GM18868 (cell line): ENCODE data around the gene MEIS3.

ENCODE experiments used
- ATAC-seq: cut with Tn5 transposase; IDR thresholded peaks from one replicate; pipeline ENCODE4 v1.9.1; 2021; ENCODE audit warnings: mild to moderate bottlenecking, moderate library complexity; ENCODE audit not compliant: unreplicated experiment

MEIS3 gene

DNA sequence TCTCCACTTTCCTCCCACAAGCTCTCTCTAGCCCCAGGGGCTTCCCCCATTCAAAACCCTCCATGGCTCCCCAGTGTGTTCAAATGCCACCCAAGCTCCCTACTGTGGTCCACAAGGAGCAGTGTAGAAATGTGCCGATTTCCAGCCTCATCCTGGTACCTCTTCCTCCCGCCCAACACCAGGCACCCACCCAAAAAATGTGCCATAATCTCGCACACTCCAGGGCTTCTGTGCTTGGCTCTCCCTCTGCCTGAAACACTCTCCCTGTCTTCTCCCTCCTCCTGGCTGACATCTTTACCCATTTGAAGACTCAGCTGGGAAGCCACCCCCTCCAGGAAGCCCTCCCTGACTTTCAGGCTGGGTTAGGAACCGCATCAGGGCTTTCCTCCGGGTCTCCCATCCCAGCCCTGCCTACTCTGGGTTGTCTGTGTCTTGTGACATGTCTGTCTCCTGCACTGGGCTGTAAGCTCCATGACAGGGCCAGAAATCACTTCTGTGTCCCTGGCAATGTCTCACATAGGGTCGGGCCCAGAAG, 16.6 kb upstream of the MEIS3 start:
- no peak for ATAC-seq

- ATAC-seq = no peak
These were observed 15.9 kb upstream of the MEIS3 start for GRCh38 chr19:47435196-47435595.

DNA sequence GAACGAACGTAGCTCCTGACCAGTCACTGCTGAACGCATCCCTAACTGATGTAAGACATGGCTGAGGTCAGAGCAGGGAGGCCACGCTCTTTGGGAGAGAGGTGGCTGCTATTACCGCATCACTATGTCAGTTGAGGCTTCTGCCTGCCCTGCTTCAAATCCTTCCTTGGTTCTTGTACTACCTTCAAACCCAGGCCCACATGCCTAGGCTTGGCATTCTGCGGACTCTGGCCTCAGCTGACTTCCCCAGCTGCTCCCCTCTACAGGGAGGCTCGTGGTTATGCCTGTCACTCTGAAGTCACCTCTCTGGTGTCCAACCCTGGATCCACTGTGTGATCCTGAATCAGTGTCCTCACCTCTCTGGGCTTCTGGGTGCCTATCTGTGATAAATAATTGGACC, 14.8 kb upstream of the MEIS3 start:
- ATAC-seq = no peak

GRCh38 chr19:47433121-47433520, 13.8 kb upstream of the MEIS3 start:
- no peak for ATAC-seq

DNA sequence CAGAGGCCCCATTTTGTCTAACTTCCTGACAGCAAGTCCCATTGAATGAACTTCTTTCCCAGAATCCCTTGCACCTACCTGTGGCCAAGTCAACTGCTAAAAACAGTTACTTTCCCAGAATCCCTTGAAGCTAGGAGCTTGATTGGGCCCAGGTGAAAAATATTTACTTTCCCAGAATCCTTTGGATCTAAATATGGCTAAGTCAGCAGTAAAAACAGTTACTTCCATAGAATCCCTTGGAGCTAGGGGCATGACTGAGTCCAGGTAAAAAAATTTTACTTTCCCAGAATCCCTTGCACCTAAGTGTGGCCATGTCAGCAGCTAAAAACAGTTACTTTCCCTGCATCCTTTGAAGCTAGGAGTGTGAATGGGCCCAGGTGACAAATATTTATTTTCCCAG, 13.2 kb upstream of the MEIS3 start:
- no peak for ATAC-seq

GRCh38 chr19:47432091-47432490, 12.8 kb upstream of the MEIS3 start:
- ATAC-seq = no peak

DNA sequence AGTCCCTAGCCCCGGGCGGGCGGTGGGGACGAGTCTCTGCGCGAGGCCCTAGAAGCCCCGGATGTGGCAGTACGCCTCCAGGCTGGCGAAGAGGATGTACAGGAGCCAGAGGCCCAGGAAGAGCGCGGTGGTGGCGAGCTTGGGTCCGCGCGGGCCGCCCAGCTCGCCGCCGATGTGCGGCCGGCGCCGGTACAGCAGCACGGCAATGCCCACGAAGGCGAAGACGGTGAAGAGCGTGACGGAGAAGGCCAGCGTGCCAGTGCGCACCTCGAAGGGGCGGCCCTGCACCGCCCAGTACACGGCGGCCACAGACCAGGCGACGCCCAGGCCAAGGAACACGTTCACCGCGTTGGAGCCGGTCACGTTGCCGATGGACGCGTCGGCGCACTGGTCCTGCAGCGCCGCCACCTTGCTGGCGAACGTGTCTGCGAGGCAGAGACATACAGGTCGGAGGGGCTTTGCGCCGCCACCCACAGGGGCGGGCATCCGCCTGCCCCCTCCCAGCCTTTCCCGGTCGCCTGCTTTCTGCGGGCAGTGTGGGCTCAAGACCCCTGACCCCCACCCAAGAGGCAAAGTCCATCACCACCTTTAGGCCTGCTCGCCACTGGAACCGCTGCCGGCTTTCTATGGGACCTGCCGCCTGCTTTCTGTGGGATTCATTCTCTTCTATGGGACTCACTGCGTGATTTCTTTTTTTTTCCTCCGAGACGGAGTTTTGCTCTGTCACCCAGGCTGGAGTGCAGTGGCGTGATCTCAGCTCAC, 10.9 kb upstream of the MEIS3 start:
- ATAC-seq = no peak

DNA sequence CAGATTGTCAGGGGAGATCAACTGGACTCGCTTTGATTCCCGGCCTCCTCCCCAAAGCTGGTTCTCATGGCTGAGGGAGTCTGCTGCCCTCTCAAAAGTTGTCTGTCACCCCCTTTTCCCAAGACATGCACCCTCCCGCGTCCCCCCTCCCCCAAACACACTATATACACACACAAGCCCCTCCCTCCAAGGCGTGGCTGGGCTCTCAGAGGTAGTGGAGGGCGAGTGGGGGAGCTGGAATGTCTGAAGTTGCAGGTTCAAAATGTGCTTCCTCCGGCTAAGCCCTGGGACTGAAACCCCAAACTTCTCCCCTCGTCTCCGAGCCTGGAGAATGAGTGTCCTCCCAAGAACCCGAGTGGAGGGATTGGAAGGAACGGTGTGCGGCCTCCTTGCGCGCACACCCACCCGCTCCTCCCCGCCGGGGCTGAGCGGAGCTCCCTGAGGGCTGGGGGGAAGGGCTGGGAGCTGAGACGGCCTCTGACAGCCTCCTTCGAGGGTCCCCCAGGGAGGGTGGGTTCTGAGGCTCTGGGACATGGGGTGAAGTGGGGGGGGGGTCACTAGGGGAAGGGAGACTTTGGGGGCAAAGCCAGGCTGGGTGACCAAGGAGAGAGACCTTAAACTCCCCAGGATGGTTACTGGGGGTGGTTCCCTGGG, 9.9 kb upstream of the MEIS3 start:
- ATAC-seq = no peak

DNA sequence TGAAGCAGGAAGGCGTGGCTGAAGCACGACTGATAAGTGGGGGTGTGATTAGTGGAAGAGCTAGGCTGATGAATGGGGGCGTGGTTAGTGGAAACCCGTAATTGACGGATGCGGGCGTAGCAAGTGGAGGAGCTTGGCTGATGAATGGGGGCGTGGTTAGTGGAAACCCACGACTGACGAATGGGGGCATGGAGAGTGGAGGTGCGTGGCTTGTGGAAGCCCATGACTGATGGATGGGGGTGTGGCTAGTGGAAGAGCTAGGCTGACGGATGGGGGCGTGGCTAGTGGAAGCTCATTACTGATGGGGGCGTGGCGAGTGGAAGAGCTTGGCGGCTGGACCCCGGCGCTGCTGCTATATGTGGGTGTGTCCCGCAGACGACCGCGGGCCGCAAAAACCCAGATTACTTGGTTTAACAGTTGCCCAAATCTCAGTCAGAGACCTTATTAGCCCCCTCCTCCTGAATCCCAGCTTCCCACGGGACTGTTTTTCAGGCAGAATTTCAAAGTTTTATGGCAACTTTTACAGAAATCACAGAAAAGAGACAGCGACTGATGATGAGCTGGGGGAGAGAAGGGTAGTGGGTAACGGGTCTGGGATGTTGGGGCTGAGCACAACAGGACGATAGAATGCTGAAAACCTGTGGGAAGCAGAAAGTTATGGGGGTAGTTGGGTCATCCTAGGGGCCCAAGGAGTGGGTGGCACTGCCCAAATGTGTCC, 9.0 kb upstream of the MEIS3 start:
- no peak for ATAC-seq

GRCh38 chr19:47427241-47428176, 8.2 kb upstream of the MEIS3 start:
- no peak for ATAC-seq

DNA sequence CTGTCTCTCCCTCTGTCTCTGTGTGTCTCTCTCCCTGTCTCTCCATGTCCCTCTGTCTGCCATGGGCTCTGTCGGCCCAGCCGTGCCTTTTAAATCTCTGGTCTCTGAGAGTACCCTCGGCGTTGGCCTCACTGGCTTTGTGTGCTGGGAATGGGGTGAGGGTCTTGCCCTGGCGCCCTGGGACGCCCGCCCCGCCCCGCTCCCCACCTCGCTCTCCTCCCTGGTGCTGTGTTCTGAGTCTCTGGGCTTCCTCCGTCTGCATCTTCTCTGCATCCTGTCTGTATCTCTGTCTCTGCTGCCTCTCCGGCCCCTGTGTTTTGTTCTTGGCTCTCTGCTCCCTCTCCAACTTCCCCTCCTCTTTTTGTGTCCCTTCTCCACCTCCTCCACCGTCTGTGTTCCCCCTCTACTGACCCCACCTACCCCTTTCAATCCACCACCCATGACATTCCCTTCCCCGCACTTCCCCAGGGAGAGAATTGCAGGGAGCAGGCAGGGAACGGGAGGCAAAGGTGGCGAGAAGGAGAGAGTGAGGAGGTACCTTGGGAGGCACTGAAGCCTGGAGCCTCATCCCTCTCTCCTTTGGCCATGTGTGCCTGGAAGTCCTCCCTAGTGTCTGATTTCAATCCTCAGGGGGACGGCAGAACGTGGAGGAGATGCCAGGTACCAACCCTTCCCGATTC, 4.0 kb upstream of the MEIS3 start:
- no peak for ATAC-seq

GRCh38 chr19:47422417-47423163, 3.3 kb upstream of the MEIS3 start:
- ATAC-seq = no peak

DNA sequence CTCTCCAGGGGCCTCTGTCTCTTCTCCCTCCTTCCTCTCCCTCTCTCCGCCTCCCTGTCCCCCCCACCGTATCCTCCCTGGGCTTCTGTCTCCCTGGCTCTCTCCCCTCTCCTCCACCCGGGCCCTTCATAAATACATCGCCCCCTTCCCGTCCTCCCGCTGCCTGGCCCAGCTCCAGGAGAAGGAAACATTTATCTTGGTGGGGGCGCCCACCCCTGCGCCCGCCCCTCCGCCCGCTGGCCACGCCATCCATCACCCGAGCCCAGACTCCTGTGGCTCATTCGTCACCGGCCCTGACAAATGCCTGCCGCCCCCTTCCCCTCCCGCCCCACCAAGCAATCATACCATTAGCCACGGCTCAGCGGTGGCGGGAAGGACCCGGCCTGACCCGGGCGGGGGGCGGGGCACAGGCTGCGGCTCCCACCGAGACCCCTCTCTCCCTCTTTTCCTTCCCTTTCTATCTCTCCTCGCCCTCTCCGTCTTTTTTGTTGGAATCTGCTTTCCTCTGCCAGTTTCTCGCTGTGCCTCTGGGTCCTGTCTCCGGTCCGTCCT, 2.6 kb upstream of the MEIS3 start:
- ATAC-seq = no peak

GRCh38 chr19:47421244-47421786, 2.0 kb upstream of the MEIS3 start:
- ATAC-seq = no peak

DNA sequence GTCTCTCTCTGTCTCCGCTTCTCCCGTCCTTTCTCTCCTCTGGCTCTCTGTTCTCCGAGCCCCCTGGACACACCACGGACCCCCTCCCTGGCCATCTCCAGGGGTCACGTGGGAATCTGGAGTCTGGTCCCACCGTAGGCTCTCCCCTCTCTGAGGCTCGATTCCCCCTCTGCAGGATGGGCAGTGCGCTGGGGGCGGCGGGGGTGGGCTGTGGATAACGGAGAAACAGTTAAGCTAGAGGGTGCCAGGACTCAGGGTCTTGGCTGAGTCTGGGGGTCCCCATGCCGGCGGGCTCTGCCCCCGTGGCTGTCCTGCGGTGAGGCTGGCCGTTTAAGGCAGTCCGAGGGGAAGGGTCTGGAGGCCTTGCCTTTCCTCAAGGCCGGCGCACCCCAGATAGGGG, 462 bp upstream of the MEIS3 start:
- no peak for ATAC-seq

- ATAC-seq = no peak
These were observed 666 bp downstream of the MEIS3 start for GRCh38 chr19:47418692-47419029.

- no peak for ATAC-seq
These were observed 1.3 kb downstream of the MEIS3 start for GRCh38 chr19:47417746-47418691.
